Stimulated activated CD8-positive, alpha-beta memory T cell treated with anti-CD3 and anti-CD28 coated beads, Interleukin-12 subunit alpha, Interleukin-12 subunit beta, amount 100 ng/mL, for 4 hours (primary cell): ENCODE measurements around the gene ABHD16B.
"Not testable (repeated sequence)": the region's sequence is repeated elsewhere in the genome, so short reads cannot be mapped to it uniquely, and the experiment has no call there.

Experiments used
- DNase-seq: peaks from one replicate; pipeline ENCODE4 v3.0.0-alpha.2; 2020; ENCODE audit warnings: low read depth

The ABHD16B gene

GRCh38 chr20:63835021-63835858, 26.1 kb upstream of the ABHD16B start:
- DNase-seq: no peak

- DNase-seq: no peak
Observed at GRCh38 chr20:63836458-63837344, 24.6 kb upstream of the ABHD16B start.

GRCh38 chr20:63837479-63837878, 23.8 kb upstream of the ABHD16B start:
- DNase-seq: no peak

GRCh38 chr20:63839620-63840019, 21.7 kb upstream of the ABHD16B start:
- no peak for DNase-seq

- DNase-seq: no peak
Observed at GRCh38 chr20:63840405-63840828, 20.9 kb upstream of the ABHD16B start.

- DNase-seq: no peak
Observed at GRCh38 chr20:63842258-63842657, 19.0 kb upstream of the ABHD16B start.

GRCh38 chr20:63843222-63843621, 18.1 kb upstream of the ABHD16B start:
- no peak for DNase-seq

- DNase-seq: no peak
Observed at GRCh38 chr20:63843778-63844177, 17.5 kb upstream of the ABHD16B start.

GRCh38 chr20:63844511-63844991, 16.7 kb upstream of the ABHD16B start:
- no peak for DNase-seq

GRCh38 chr20:63846128-63846771, 15.0 kb upstream of the ABHD16B start:
- no peak for DNase-seq

GRCh38 chr20:63846888-63847236, 14.4 kb upstream of the ABHD16B start:
- DNase-seq: no peak

- DNase-seq: no peak
Observed at GRCh38 chr20:63847237-63848002, 13.9 kb upstream of the ABHD16B start.

- DNase-seq: no peak
Observed at GRCh38 chr20:63848003-63848911, 13.0 kb upstream of the ABHD16B start.

- DNase-seq: no peak
Observed at GRCh38 chr20:63850689-63851547, 10.4 kb upstream of the ABHD16B start.

GRCh38 chr20:63851548-63851943, 9.8 kb upstream of the ABHD16B start:
- DNase-seq: not testable (repeated sequence)

GRCh38 chr20:63853733-63854068, 7.6 kb upstream of the ABHD16B start:
- DNase-seq: not testable (repeated sequence)

- no peak for DNase-seq
Observed at GRCh38 chr20:63854069-63854765, 7.1 kb upstream of the ABHD16B start.

GRCh38 chr20:63854766-63855362, 6.4 kb upstream of the ABHD16B start:
- no peak for DNase-seq
